Measurements from ENCODE around the gene INTS3.

Gene INTS3

GRCh38 chr1:153805886-153806719, 78.3 kb downstream of the INTS3 start:
- peak overlapping the region; percentile 20 for H3K27ac ChIP-seq
- in situ Hi-C loops (cut with HindIII; ENCODE audit: low pct_ligation_motif_present, low sequenced_read_pairs) = no loop called here
- peaks cover 14% of the 10 kb centered on the region for H3K36me3 ChIP-seq (replicated peaks)
- no peaks in the 10 kb centered on the region for H3K27me3 ChIP-seq (replicated peaks)
- no peak for TF ChIP-seq CTCF (IDR thresholded peaks at IDR 0.05; ENCODE audit: low read depth, low read length, missing control alignments)
- H3K4me3 ChIP-seq (ENCODE audit: low read depth, low read length) = no peak overlapping the region
- DNase-seq = no peak

- no peak for DNase-seq
- no peak for TF ChIP-seq CTCF (IDR thresholded peaks at IDR 0.05; ENCODE audit: low read depth, low read length, missing control alignments)
- Histone ChIP-seq H3K36me3 (replicated peaks) (peaks cover 49% of the 10 kb centered on the region), H3K27ac (no peak overlapping the region), H3K4me3 (ENCODE audit: low read depth, low read length) (no peak overlapping the region), H3K27me3 (replicated peaks) (no peaks in the 10 kb centered on the region)
- in situ Hi-C loops (cut with HindIII; ENCODE audit: low pct_ligation_motif_present, low sequenced_read_pairs) = no loop called here
These were observed 88.5 kb downstream of the INTS3 start for GRCh38 chr1:153816283-153816889.

GRCh38 chr1:153818876-153819275, 91.0 kb downstream of the INTS3 start:
- no peak overlapping the region for H3K27ac ChIP-seq
- in situ Hi-C loops (cut with HindIII; ENCODE audit: low pct_ligation_motif_present, low sequenced_read_pairs) = no loop called here
- H3K27me3 ChIP-seq (replicated peaks) = no peaks in the 10 kb centered on the region
- no peak overlapping the region for H3K4me3 ChIP-seq (ENCODE audit: low read depth, low read length)
- DNase-seq = no peak
- TF ChIP-seq CTCF (IDR thresholded peaks at IDR 0.05; ENCODE audit: low read depth, low read length, missing control alignments) = no peak
- H3K36me3 ChIP-seq (replicated peaks) = peaks cover 36% of the 10 kb centered on the region

Data from brain microvascular endothelial cell (primary cell).